GM23338 (cell line): ENCODE data around the gene OTOP2. TPM values are rescaled to one million over a fixed set of nuclear protein-coding genes. Genes with fewer than 3 reads are reported as not detected.

Experiments used
- ATAC-seq: fragments of 200-7000 bp; cut with Tn5 transposase; 3 replicates; pipeline ENCODE4 v1.9.1; 2020
- DNase-seq: peaks from one replicate; pipeline ENCODE4 v3.0.0-alpha.2; 2015; ENCODE audit warnings: low spot score
- H2AFZ ChIP-seq: fragments of 200-600 bp; sonication (generic); 2 replicates; pipeline ENCODE4 v1.8.0; 2016; ENCODE audit warnings: antibody characterized with exemption, mild to moderate bottlenecking, moderate library complexity
- H3F3A ChIP-seq: fragments of 200-600 bp; sonication (generic); replicated peaks from 2 replicates; pipeline ENCODE4 v1.8.0; 2017; ENCODE audit warnings: antibody characterized with exemption, mixed run types, low read depth
- H3K27ac ChIP-seq: fragments of 200-600 bp; sonication (generic); 2 replicates; pipeline ENCODE4 v1.6.1; 2016; ENCODE audit warnings: low read depth
- H3K27me3 ChIP-seq: fragments of 200-600 bp; sonication (generic); 2 replicates; pipeline ENCODE4 v1.8.0; 2016; ENCODE audit warnings: mild to moderate bottlenecking, mixed run types, moderate library complexity; ENCODE audit not compliant: insufficient read depth
- H3K36me3 ChIP-seq: fragments of 200-600 bp; sonication (generic); 2 replicates; pipeline ENCODE4 v1.8.0; 2016; ENCODE audit warnings: mild to moderate bottlenecking; ENCODE audit not compliant: insufficient read depth
- H3K4me1 ChIP-seq: fragments of 200-600 bp; sonication (generic); 2 replicates; pipeline ENCODE4 v1.8.0; 2016; ENCODE audit warnings: mild to moderate bottlenecking, moderate library complexity; ENCODE audit not compliant: insufficient read depth
- H3K4me2 ChIP-seq: fragments of 200-600 bp; sonication (generic); 2 replicates; pipeline ENCODE4 v1.7.1; 2017; ENCODE audit warnings: mixed run types
- H3K4me3 ChIP-seq: fragments of 200-600 bp; sonication (generic); 2 replicates; pipeline ENCODE4 v1.6.1; 2016; ENCODE audit warnings: mixed run types
- H3K79me2 ChIP-seq: fragments of 200-600 bp; sonication (generic); replicated peaks from 2 replicates; pipeline ENCODE4 v1.8.0; 2017; ENCODE audit warnings: mild to moderate bottlenecking; ENCODE audit not compliant: insufficient read depth
- H3K9me2 ChIP-seq: fragments of 200-600 bp; sonication (generic); 2 replicates; pipeline ENCODE4 v1.8.0; 2017; ENCODE audit not compliant: insufficient read depth
- H4K20me1 ChIP-seq: fragments of 200-600 bp; sonication (generic); replicated peaks from 2 replicates; pipeline ENCODE4 v1.8.0; 2017; ENCODE audit warnings: mild to moderate bottlenecking; ENCODE audit not compliant: insufficient read depth
- H3K27ac Mint-ChIP-seq: 2 replicates; pipeline ENCODE4 v1.8.0; 2020; ENCODE audit warnings: inconsistent platforms, mild to moderate bottlenecking, moderate library complexity, mixed read lengths
- H3K27me3 Mint-ChIP-seq: 3 replicates; pipeline ENCODE4 v1.8.0; 2022; ENCODE audit warnings: low read depth, mild to moderate bottlenecking, moderate library complexity, mixed read lengths, inconsistent platforms; ENCODE audit not compliant: insufficient read depth, poor library complexity
- H3K36me3 Mint-ChIP-seq: 3 replicates; pipeline ENCODE4 v1.8.0; 2021; ENCODE audit warnings: low read depth, mild to moderate bottlenecking, inconsistent platforms, moderate library complexity, mixed read lengths
- H3K4me1 Mint-ChIP-seq: 3 replicates; pipeline ENCODE4 v1.8.0; 2020; ENCODE audit warnings: mild to moderate bottlenecking, inconsistent platforms, mixed read lengths
- H3K4me3 Mint-ChIP-seq: 3 replicates; pipeline ENCODE4 v1.8.0; 2021; ENCODE audit warnings: moderate library complexity, mild to moderate bottlenecking, inconsistent platforms, mixed read lengths
- H3K9me3 Mint-ChIP-seq: 3 replicates; pipeline ENCODE4 v1.8.0; 2020; ENCODE audit warnings: moderate library complexity, mild to moderate bottlenecking, inconsistent platforms, mixed read lengths
- CREB1 ChIP-seq: fragments of 250-450 bp; sonication (Bioruptor Pico); IDR thresholded peaks from 2 replicates; pipeline ENCODE4 v1.5.0; 2020; ENCODE audit warnings: low read depth, mild to moderate bottlenecking, moderate library complexity
- CTCF ChIP-seq, 2 experiments: fragments of 200-600 bp in 1 of 2; sonication (generic) in 1 of 2; conservative IDR thresholded peaks; 2 replicates each; pipeline versions ENCODE4 v1.5.1 to v1.6.1; 2016 to 2017; ENCODE audit warnings: antibody characterized with exemption in 2 of 2, low read depth in 2 of 2, mild to moderate bottlenecking in 2 of 2, moderate library complexity in 1 of 2
- ETS1 ChIP-seq: IDR thresholded peaks from 2 replicates; pipeline ENCODE4 v1.6.1; 2016; ENCODE audit warnings: antibody characterized with exemption
- EZH2 ChIP-seq: fragments of 200-600 bp; sonication (generic); IDR thresholded peaks from one replicate; pipeline ENCODE4 v1.8.0; 2017; ENCODE audit warnings: antibody characterized with exemption, mild to moderate bottlenecking, low read depth; ENCODE audit not compliant: unreplicated experiment
- NANOG ChIP-seq: IDR thresholded peaks from 2 replicates; pipeline ENCODE4 v1.6.1; 2016; ENCODE audit warnings: antibody characterized with exemption, borderline replicate concordance
- POLR2AphosphoS5 ChIP-seq: IDR thresholded peaks from 2 replicates; pipeline ENCODE4 v1.6.1; 2016; ENCODE audit warnings: antibody characterized with exemption, low read depth
- REST ChIP-seq: IDR thresholded peaks from one replicate; pipeline ENCODE4 v1.6.1; 2018; ENCODE audit warnings: antibody characterized with exemption; ENCODE audit not compliant: unreplicated experiment
- STAT1 ChIP-seq: IDR thresholded peaks from one replicate; pipeline ENCODE4 v1.6.1; 2016; ENCODE audit warnings: antibody characterized with exemption; ENCODE audit not compliant: unreplicated experiment
- ZNF114 ChIP-seq: fragments of 250-450 bp; sonication (Bioruptor Pico); IDR thresholded peaks from 2 replicates; pipeline ENCODE4 v1.5.0; 2020; ENCODE audit warnings: mild to moderate bottlenecking, moderate library complexity
- ZNF331 ChIP-seq: fragments of 250-450 bp; sonication (Bioruptor Pico); IDR thresholded peaks from 2 replicates; pipeline ENCODE4 v1.5.0; 2020; ENCODE audit warnings: low read depth, mild to moderate bottlenecking, moderate library complexity
- ZNF462 ChIP-seq: fragments of 250-450 bp; sonication (Bioruptor Pico); IDR thresholded peaks from 2 replicates; pipeline ENCODE4 v1.5.0; 2020; ENCODE audit warnings: mild to moderate bottlenecking, moderate library complexity
- polyA plus RNA-seq: library from polyadenylated mRNA; unstranded; fragments of >200 nt; fragmentation: Nextera tagmentation; extraction: Ambion mirVana; gene quantifications from 2 replicates; pipeline ENCODE4 v1.2.1, GENCODE V29; 2016
- total RNA-seq: library from RNA; depleted of rRNA; stranded (reverse); fragments of >200 nt; shearing (Covaris generic); gene quantifications from 2 replicates; pipeline ENCODE4 v1.2.3, GENCODE V29; 2014

OTOP2 gene
- total and polyA plus RNA-seq, 2 experiments from 2014 or later: not detected

- peaks cover 53% of the 10 kb centered on the region for H3K27me3 ChIP-seq
- H3K4me1 Mint-ChIP-seq: peaks cover 11% of the 10 kb centered on the region
- DNase-seq (no peak), ATAC-seq (no peak)
- peak overlapping the region; percentile 73 for H3K4me3 Mint-ChIP-seq
- H3K79me2 ChIP-seq: no peaks in the 10 kb centered on the region
- peak overlapping the region; percentile 90 for H3K4me2 ChIP-seq
- 0 out of 2 replicates have a peak overlapping the region, but pooled peaks have one; percentile 66 for H2AFZ ChIP-seq
- no peak overlapping the region for H3K27ac Mint-ChIP-seq
- no peak overlapping the region for H3K27ac ChIP-seq
- H3K36me3 ChIP-seq: no peaks in the 10 kb centered on the region
- no peaks in the 10 kb centered on the region for H3K9me3 Mint-ChIP-seq
- peak overlapping the region; percentile 75 for H3K4me3 ChIP-seq
- H3K4me1 ChIP-seq: peaks cover 8% of the 10 kb centered on the region; the same call in 1 of the 2 replicates
- no peaks in the 10 kb centered on the region for H3F3A ChIP-seq
- H3K9me2 ChIP-seq: no peaks in the 10 kb centered on the region
- TF ChIP-seq ZNF462 (CRISPR knock-in tag) (no peak), ZNF331 (CRISPR knock-in tag) (no peak), ZNF114 (CRISPR knock-in tag) (no peak), NANOG (no peak), POLR2AphosphoS5 (no peak), CREB1 (CRISPR knock-in tag) (no peak), CTCF (conservative IDR thresholded peaks at IDR 0.05; ENCODE audit: low read depth in 2 of 2) (no peak), EZH2 (no peak), STAT1 (no peak), REST (no peak), ETS1 (no peak)
- H3K36me3 Mint-ChIP-seq: no peaks in the 10 kb centered on the region; the same call in 2 of the 3 replicates
- peaks cover 53% of the 10 kb centered on the region for H3K27me3 Mint-ChIP-seq
- no peaks in the 10 kb centered on the region for H4K20me1 ChIP-seq
Measured at GRCh38 chr17:74971069-74971841, 47.2 kb downstream of the OTOP2 start.
